HepG2 (cell line): Measurements from ENCODE around the gene MAPK1. TPM values are rescaled to one million over a fixed set of nuclear protein-coding genes. Genes with fewer than 3 reads are reported as not detected.

Source experiments
- BCL3 ChIP-seq: sonication (generic); formaldehyde crosslinking; IDR thresholded peaks from 2 replicates; pipeline ENCODE4 v1.5.1; 2020; ENCODE audit warnings: mild to moderate bottlenecking, missing genetic modification reagents, moderate library complexity
- BRD4 ChIP-seq: sonication (generic); formaldehyde crosslinking; IDR thresholded peaks from 2 replicates; pipeline ENCODE4 v1.4.0; 2020; ENCODE audit warnings: missing genetic modification reagents
- CBX5 ChIP-seq: sonication (generic); formaldehyde crosslinking; IDR thresholded peaks from 2 replicates; pipeline ENCODE4 v1.4.0; 2020; ENCODE audit warnings: missing genetic modification reagents, borderline replicate concordance
- GTF2F1 ChIP-seq: fragments of 150-350 bp; IDR thresholded peaks from 2 replicates; pipeline ENCODE4 v1.6.1; 2014; ENCODE audit warnings: low read length
- MEIS2 ChIP-seq: sonication (generic); formaldehyde crosslinking; IDR thresholded peaks from 2 replicates; pipeline ENCODE4 v1.9.0; 2021; ENCODE audit warnings: mild to moderate bottlenecking, missing genetic modification reagents
- MXD4 ChIP-seq: IDR thresholded peaks from 2 replicates; pipeline ENCODE4 v1.6.1; 2016; ENCODE audit warnings: mild to moderate bottlenecking, missing biosample characterization, missing genetic modification reagents
- NFKBIZ ChIP-seq: IDR thresholded peaks from 2 replicates; pipeline ENCODE4 v1.6.1; 2018; ENCODE audit warnings: missing genetic modification reagents, missing compliant biosample characterization
- PBX2 ChIP-seq: IDR thresholded peaks from 2 replicates; pipeline ENCODE4 v1.6.1; 2016; ENCODE audit warnings: control low read depth
- PBX3 ChIP-seq: sonication (generic); formaldehyde crosslinking; IDR thresholded peaks from 2 replicates; pipeline ENCODE4 v1.8.1; 2023; ENCODE audit warnings: missing genetic modification reagents, inconsistent platforms, borderline replicate concordance
- PHF20 ChIP-seq: sonication (generic); formaldehyde crosslinking; IDR thresholded peaks from 2 replicates; pipeline ENCODE4 v1.5.0; 2020; ENCODE audit warnings: mild to moderate bottlenecking, missing genetic modification reagents
- PLSCR1 ChIP-seq: sonication (generic); formaldehyde crosslinking; IDR thresholded peaks from 2 replicates; pipeline ENCODE4 v1.5.0; 2020; ENCODE audit warnings: missing genetic modification reagents, mild to moderate bottlenecking, borderline replicate concordance
- RARA ChIP-seq: IDR thresholded peaks from 2 replicates; pipeline ENCODE4 v1.6.1; 2016; ENCODE audit warnings: missing genetic modification reagents, missing compliant biosample characterization
- SOX6 ChIP-seq, 2 experiments: fragments of 450-650 bp in 1 of 2; sonication (generic) in 1 of 2; formaldehyde crosslinking in 1 of 2; IDR thresholded peaks; 2 replicates each; pipeline versions ENCODE4 v1.4.0 to v1.6.1; 2017 to 2020; ENCODE audit warnings: antibody characterized with exemption in 1 of 2, mild to moderate bottlenecking in 1 of 2, missing genetic modification reagents in 1 of 2
- TBL1XR1 ChIP-seq: fragments of 150-350 bp; IDR thresholded peaks from 2 replicates; pipeline ENCODE4 v1.6.1; 2014; ENCODE audit warnings: borderline replicate concordance, low read length; ENCODE audit not compliant: partially characterized antibody
- THRA ChIP-seq: sonication (generic); formaldehyde crosslinking; IDR thresholded peaks from 2 replicates; pipeline ENCODE4 v1.4.0; 2020; ENCODE audit warnings: missing genetic modification reagents, borderline replicate concordance
- XBP1 ChIP-seq: sonication (generic); formaldehyde crosslinking; IDR thresholded peaks from 2 replicates; pipeline ENCODE4 v1.5.0; 2020; ENCODE audit warnings: missing genetic modification reagents
- ZNF256 ChIP-seq: sonication (generic); formaldehyde crosslinking; conservative IDR thresholded peaks from 2 replicates; pipeline ENCODE4 v1.4.0; 2020; ENCODE audit warnings: missing genetic modification reagents
- ZNF484 ChIP-seq: sonication (generic); formaldehyde crosslinking; IDR thresholded peaks from 2 replicates; pipeline ENCODE4 v1.5.1; 2020; ENCODE audit warnings: mild to moderate bottlenecking, low read depth, missing genetic modification reagents, borderline replicate concordance
- ZNF550 ChIP-seq: sonication (generic); formaldehyde crosslinking; IDR thresholded peaks from 2 replicates; pipeline ENCODE4 v1.4.0; 2020; ENCODE audit warnings: mild to moderate bottlenecking, missing genetic modification reagents, borderline replicate concordance
- ZNF660 ChIP-seq: sonication (generic); formaldehyde crosslinking; IDR thresholded peaks from 2 replicates; pipeline ENCODE4 v1.5.1; 2020; ENCODE audit warnings: mild to moderate bottlenecking, low read depth, missing genetic modification reagents, borderline replicate concordance
- ZNF674 ChIP-seq: sonication (generic); formaldehyde crosslinking; IDR thresholded peaks from 2 replicates; pipeline ENCODE4 v1.5.0; 2020; ENCODE audit warnings: low read depth, mild to moderate bottlenecking, missing genetic modification reagents
- ZNF7 ChIP-seq: IDR thresholded peaks from 2 replicates; pipeline ENCODE4 v1.6.1; 2016; ENCODE audit warnings: missing biosample characterization, missing genetic modification reagents
- ZNF776 ChIP-seq: sonication (generic); formaldehyde crosslinking; IDR thresholded peaks from 2 replicates; pipeline ENCODE4 v1.4.0; 2020; ENCODE audit warnings: mild to moderate bottlenecking, missing genetic modification reagents
- ZNF781 ChIP-seq: sonication (generic); formaldehyde crosslinking; IDR thresholded peaks from 2 replicates; pipeline ENCODE4 v1.5.1; 2020; ENCODE audit warnings: borderline replicate concordance, mild to moderate bottlenecking, missing genetic modification reagents; ENCODE audit errors: not compliant biosample characterization
- polyA plus RNA-seq, 8 experiments: library from polyadenylated mRNA; depleted of rRNA in 3 of 8; stranded (reverse) in 7 of 8; unstranded in 1 of 8; fragments of >200 nt; fragmentation: Illumina TruSeq in 4 of 8; extraction: Trizol in 4 of 8; gene quantifications; 2 replicates each; pipeline versions ENCODE4 v1.2.1 to v1.2.3, GENCODE V29; 2011 to 2016; ENCODE audit warnings: low read depth in 4 of 8, missing spikeins in 1 of 8, mixed read lengths in 1 of 8; ENCODE audit not compliant: insufficient read depth in 1 of 8
- total RNA-seq, 5 experiments: library from RNA; depleted of rRNA; stranded (reverse); fragments of >200 nt; fragmentation: Illumina TruSeq; extraction: Trizol; gene quantifications; 2 replicates each; pipeline ENCODE4 v1.2.3, GENCODE V29; 2016; ENCODE audit warnings: low read depth in 1 of 5

The MAPK1 gene
- total and polyA plus RNA-seq, 2 of the 13 experiments (the other 11 are each of a cell fraction or from before 2014, with no cell fraction given): 107 to 114 TPM

- TF ChIP-seq ZNF660 (CRISPR knock-in tag): no peak
- TF ChIP-seq MEIS2 (CRISPR knock-in tag): peak; percentile 40; the same call in 1 of the 2 replicates
- no peak; the same call in 1 of the 2 replicates for TF ChIP-seq ZNF776 (CRISPR knock-in tag)
- TF ChIP-seq BCL3 (CRISPR knock-in tag): no peak; the same call in 1 of the 2 replicates
- TF ChIP-seq CBX5 (CRISPR knock-in tag): no peak
- no peak for TF ChIP-seq ZNF484
- TF ChIP-seq RARA (CRISPR knock-in tag): peak; percentile 17; the same call in 1 of the 2 replicates
- TF ChIP-seq PBX3 (CRISPR knock-in tag): no peak
- peak; percentile 46; the same call in 1 of the 2 replicates for TF ChIP-seq ZNF256 (CRISPR knock-in tag)
- no peak for TF ChIP-seq PBX2 (CRISPR knock-in tag)
- no peak for TF ChIP-seq GTF2F1
- no peak for TF ChIP-seq ZNF781
- TF ChIP-seq NFKBIZ (CRISPR knock-in tag): peak; percentile 24
- TF ChIP-seq PLSCR1 (CRISPR knock-in tag): no peak
- TF ChIP-seq TBL1XR1: no peak
- peak; percentile 89 for TF ChIP-seq MXD4 (CRISPR knock-in tag)
- no peak; the same call in 1 of the 2 replicates for TF ChIP-seq THRA (CRISPR knock-in tag)
- TF ChIP-seq PHF20 (CRISPR knock-in tag): peak; percentile 74
- no peak for TF ChIP-seq ZNF674
- no peak for TF ChIP-seq SOX6 (IDR thresholded peaks at IDR 0.05)
- peak; percentile 77; the same call in 1 of the 2 replicates for TF ChIP-seq SOX6 (CRISPR knock-in tag; IDR thresholded peaks at IDR 0.05)
- no peak for TF ChIP-seq ZNF7 (CRISPR knock-in tag)
- TF ChIP-seq BRD4 (CRISPR knock-in tag): peak; percentile 58; the same call in 1 of the 2 replicates
- TF ChIP-seq XBP1 (CRISPR knock-in tag): no peak
- no peak for TF ChIP-seq ZNF550 (CRISPR knock-in tag)
These were observed at the start of gene MAPK1 (continued) for GRCh38 chr22:21867528-21868266.
